Measurements from ENCODE around the gene STPG1.

The STPG1 gene

GRCh38 chr1:24443241-24443656, 29.7 kb upstream of the STPG1 start:
- Histone ChIP-seq H3K9ac (ENCODE audit: low read length) (no peak overlapping the region), H3K4me1 (ENCODE audit: insufficient read depth, low read length) (peaks cover 8% of the 10 kb centered on the region), H3K4me3 (ENCODE audit: low read depth in 1 of 2, low read length in 2 of 2) (no peak overlapping the region), H3K27ac (ENCODE audit: low read depth, low read length) (no peak overlapping the region), H3K9me3 (ENCODE audit: low read length) (no peaks in the 10 kb centered on the region), H3K36me3 (ENCODE audit: insufficient read depth, low read length) (peaks cover 29% of the 10 kb centered on the region), H3K27me3 (ENCODE audit: control insufficient read depth in 1 of 2, insufficient read depth in 2 of 2, low read length in 2 of 2) (no peaks in the 10 kb centered on the region)

- Histone ChIP-seq H3K9me3 (ENCODE audit: low read length) (no peaks in the 10 kb centered on the region), H3K27me3 (ENCODE audit: control insufficient read depth in 1 of 2, insufficient read depth in 2 of 2, low read length in 2 of 2) (no peaks in the 10 kb centered on the region), H3K36me3 (ENCODE audit: insufficient read depth, low read length) (peaks cover 29% of the 10 kb centered on the region), H3K4me1 (ENCODE audit: insufficient read depth, low read length) (peaks cover 12% of the 10 kb centered on the region), H3K4me3 (ENCODE audit: low read depth in 1 of 2, low read length in 2 of 2) (no peak overlapping the region), H3K27ac (ENCODE audit: low read depth, low read length) (no peak overlapping the region), H3K9ac (ENCODE audit: low read length) (no peak overlapping the region)
These were observed 29.2 kb upstream of the STPG1 start for GRCh38 chr1:24442764-24443163.

- H3K9ac ChIP-seq (ENCODE audit: low read length): no peak overlapping the region
- peaks cover 29% of the 10 kb centered on the region for H3K36me3 ChIP-seq (ENCODE audit: insufficient read depth, low read length)
- no peaks in the 10 kb centered on the region for H3K27me3 ChIP-seq (ENCODE audit: control insufficient read depth in 1 of 2, insufficient read depth in 2 of 2, low read length in 2 of 2)
- H3K9me3 ChIP-seq (ENCODE audit: low read length): no peaks in the 10 kb centered on the region
- peaks cover 17% of the 10 kb centered on the region for H3K4me1 ChIP-seq (ENCODE audit: insufficient read depth, low read length)
- no peak overlapping the region for H3K27ac ChIP-seq (ENCODE audit: low read depth, low read length)
- no peak overlapping the region for H3K4me3 ChIP-seq (ENCODE audit: low read depth in 1 of 2, low read length in 2 of 2)
These were observed 28.6 kb upstream of the STPG1 start for GRCh38 chr1:24441996-24442668.

GRCh38 chr1:24441480-24441879, 27.9 kb upstream of the STPG1 start:
- no peak overlapping the region for H3K4me3 ChIP-seq (ENCODE audit: low read depth in 1 of 2, low read length in 2 of 2)
- no peak overlapping the region for H3K9ac ChIP-seq (ENCODE audit: low read length)
- peaks cover 17% of the 10 kb centered on the region for H3K4me1 ChIP-seq (ENCODE audit: insufficient read depth, low read length)
- no peaks in the 10 kb centered on the region for H3K27me3 ChIP-seq (ENCODE audit: control insufficient read depth in 1 of 2, insufficient read depth in 2 of 2, low read length in 2 of 2)
- H3K27ac ChIP-seq (ENCODE audit: low read depth, low read length): no peak overlapping the region
- H3K36me3 ChIP-seq (ENCODE audit: insufficient read depth, low read length): peaks cover 24% of the 10 kb centered on the region
- H3K9me3 ChIP-seq (ENCODE audit: low read length): no peaks in the 10 kb centered on the region

GRCh38 chr1:24440436-24440835, 26.9 kb upstream of the STPG1 start:
- H3K4me3 ChIP-seq (ENCODE audit: low read depth in 1 of 2, low read length in 2 of 2): no peak overlapping the region
- H3K9ac ChIP-seq (ENCODE audit: low read length): no peak overlapping the region
- peaks cover 14% of the 10 kb centered on the region for H3K36me3 ChIP-seq (ENCODE audit: insufficient read depth, low read length)
- H3K4me1 ChIP-seq (ENCODE audit: insufficient read depth, low read length): peaks cover 17% of the 10 kb centered on the region
- no peaks in the 10 kb centered on the region for H3K27me3 ChIP-seq (ENCODE audit: control insufficient read depth in 1 of 2, insufficient read depth in 2 of 2, low read length in 2 of 2)
- H3K9me3 ChIP-seq (ENCODE audit: low read length): no peaks in the 10 kb centered on the region
- no peak overlapping the region for H3K27ac ChIP-seq (ENCODE audit: low read depth, low read length)

- Histone ChIP-seq H3K9me3 (ENCODE audit: low read length) (no peaks in the 10 kb centered on the region), H3K4me1 (ENCODE audit: insufficient read depth, low read length) (peaks cover 13% of the 10 kb centered on the region), H3K4me3 (ENCODE audit: low read depth in 1 of 2, low read length in 2 of 2) (no peak overlapping the region), H3K27me3 (ENCODE audit: control insufficient read depth in 1 of 2, insufficient read depth in 2 of 2, low read length in 2 of 2) (no peaks in the 10 kb centered on the region), H3K36me3 (ENCODE audit: insufficient read depth, low read length) (peaks cover 11% of the 10 kb centered on the region), H3K9ac (ENCODE audit: low read length) (no peak overlapping the region), H3K27ac (ENCODE audit: low read depth, low read length) (no peak overlapping the region)
These were observed 24.9 kb upstream of the STPG1 start for GRCh38 chr1:24438423-24438901.

GRCh38 chr1:24437631-24438396, 24.2 kb upstream of the STPG1 start:
- Histone ChIP-seq H3K9ac (ENCODE audit: low read length) (no peak overlapping the region), H3K27ac (ENCODE audit: low read depth, low read length) (no peak overlapping the region), H3K9me3 (ENCODE audit: low read length) (no peaks in the 10 kb centered on the region), H3K4me1 (ENCODE audit: insufficient read depth, low read length) (peaks cover 8% of the 10 kb centered on the region), H3K36me3 (ENCODE audit: insufficient read depth, low read length) (peaks cover 17% of the 10 kb centered on the region), H3K4me3 (ENCODE audit: low read depth in 1 of 2, low read length in 2 of 2) (no peak overlapping the region), H3K27me3 (ENCODE audit: control insufficient read depth in 1 of 2, insufficient read depth in 2 of 2, low read length in 2 of 2) (no peaks in the 10 kb centered on the region)

- H3K27me3 ChIP-seq (ENCODE audit: control insufficient read depth in 1 of 2, insufficient read depth in 2 of 2, low read length in 2 of 2): no peaks in the 10 kb centered on the region
- no peaks in the 10 kb centered on the region for H3K9me3 ChIP-seq (ENCODE audit: low read length)
- H3K4me1 ChIP-seq (ENCODE audit: insufficient read depth, low read length): peaks cover 8% of the 10 kb centered on the region
- no peak overlapping the region for H3K9ac ChIP-seq (ENCODE audit: low read length)
- peaks cover 11% of the 10 kb centered on the region for H3K36me3 ChIP-seq (ENCODE audit: insufficient read depth, low read length)
- H3K4me3 ChIP-seq (ENCODE audit: low read depth in 1 of 2, low read length in 2 of 2): no peak overlapping the region
- H3K27ac ChIP-seq (ENCODE audit: low read depth, low read length): no peak overlapping the region
These were observed 22.3 kb upstream of the STPG1 start for GRCh38 chr1:24435782-24436365.

GRCh38 chr1:24427545-24427862, 13.9 kb upstream of the STPG1 start:
- H3K36me3 ChIP-seq (ENCODE audit: insufficient read depth, low read length): peaks cover 12% of the 10 kb centered on the region
- no peak overlapping the region for H3K4me3 ChIP-seq (ENCODE audit: low read depth in 1 of 2, low read length in 2 of 2)
- no peaks in the 10 kb centered on the region for H3K9me3 ChIP-seq (ENCODE audit: low read length)
- no peaks in the 10 kb centered on the region for H3K4me1 ChIP-seq (ENCODE audit: insufficient read depth, low read length)
- no peaks in the 10 kb centered on the region for H3K27me3 ChIP-seq (ENCODE audit: control insufficient read depth in 1 of 2, insufficient read depth in 2 of 2, low read length in 2 of 2)
- H3K9ac ChIP-seq (ENCODE audit: low read length): no peak overlapping the region
- H3K27ac ChIP-seq (ENCODE audit: low read depth, low read length): no peak overlapping the region

- no peak overlapping the region for H3K27ac ChIP-seq (ENCODE audit: low read depth, low read length)
- peaks cover 17% of the 10 kb centered on the region for H3K36me3 ChIP-seq (ENCODE audit: insufficient read depth, low read length)
- H3K9me3 ChIP-seq (ENCODE audit: low read length): no peaks in the 10 kb centered on the region
- no peak overlapping the region for H3K9ac ChIP-seq (ENCODE audit: low read length)
- H3K4me1 ChIP-seq (ENCODE audit: insufficient read depth, low read length): no peaks in the 10 kb centered on the region
- no peak overlapping the region for H3K4me3 ChIP-seq (ENCODE audit: low read depth in 1 of 2, low read length in 2 of 2)
- no peaks in the 10 kb centered on the region for H3K27me3 ChIP-seq (ENCODE audit: control insufficient read depth in 1 of 2, insufficient read depth in 2 of 2, low read length in 2 of 2)
These were observed 13.4 kb upstream of the STPG1 start for GRCh38 chr1:24426744-24427544.

- Histone ChIP-seq H3K9me3 (ENCODE audit: low read length) (no peaks in the 10 kb centered on the region), H3K9ac (ENCODE audit: low read length) (no peak overlapping the region), H3K27ac (ENCODE audit: low read depth, low read length) (no peak overlapping the region), H3K4me1 (ENCODE audit: insufficient read depth, low read length) (no peaks in the 10 kb centered on the region), H3K4me3 (ENCODE audit: low read depth in 1 of 2, low read length in 2 of 2) (no peak overlapping the region), H3K36me3 (ENCODE audit: insufficient read depth, low read length) (peaks cover 23% of the 10 kb centered on the region), H3K27me3 (ENCODE audit: control insufficient read depth in 1 of 2, insufficient read depth in 2 of 2, low read length in 2 of 2) (no peaks in the 10 kb centered on the region)
These were observed 12.3 kb upstream of the STPG1 start for GRCh38 chr1:24425922-24426321.

All from muscle layer of colon (tissue), 2 donors.